Sigmoid colon (tissue), 4 donors: Measurements from ENCODE around the gene NHLRC4.

Experiments used
- POLR2AphosphoS5 ChIP-seq, 4 donors: sonication (generic); formaldehyde crosslinking; IDR thresholded peaks; one replicate each; pipeline ENCODE4 v1.6.1; 2017; ENCODE audit warnings: antibody characterized with exemption in 4 of 4
- TF ChIP-seq, protein P1 (sequence below), 4 experiments: fragments of 450-650 bp in 3 of 4; fragments of 200-600 bp in 1 of 4; IDR thresholded peaks; one replicate each; pipeline ENCODE4 v1.5.1; 2016 to 2019; ENCODE audit warnings: antibody characterized with exemption in 4 of 4, mild to moderate bottlenecking in 3 of 4, moderate library complexity in 2 of 4

DNA sequence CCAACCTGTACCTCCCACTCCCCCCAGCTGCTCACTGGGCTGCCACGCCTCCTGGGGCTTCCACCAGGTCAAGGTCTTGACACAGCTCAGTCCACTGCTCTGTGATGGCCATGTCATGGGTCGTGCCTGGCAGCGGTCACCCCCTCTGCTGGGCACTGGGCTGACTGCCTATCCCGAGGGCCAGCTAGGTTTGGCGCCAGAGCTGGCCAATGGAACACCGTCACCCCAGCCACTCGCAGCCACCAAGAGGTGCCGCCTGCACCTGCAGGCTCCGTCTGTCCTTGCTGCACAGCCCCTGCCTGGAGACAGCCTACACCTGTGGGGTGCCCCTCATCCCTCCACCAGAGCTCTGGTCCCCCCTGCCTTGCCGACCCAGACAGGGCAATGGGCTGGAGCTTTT, 18.5 kb downstream of the NHLRC4 start:
- peak in 1 of 4 donors; percentile 32 for TF ChIP-seq POLR2AphosphoS5 (IDR thresholded peaks at IDR 0.05)
- TF ChIP-seq, protein P1, sequence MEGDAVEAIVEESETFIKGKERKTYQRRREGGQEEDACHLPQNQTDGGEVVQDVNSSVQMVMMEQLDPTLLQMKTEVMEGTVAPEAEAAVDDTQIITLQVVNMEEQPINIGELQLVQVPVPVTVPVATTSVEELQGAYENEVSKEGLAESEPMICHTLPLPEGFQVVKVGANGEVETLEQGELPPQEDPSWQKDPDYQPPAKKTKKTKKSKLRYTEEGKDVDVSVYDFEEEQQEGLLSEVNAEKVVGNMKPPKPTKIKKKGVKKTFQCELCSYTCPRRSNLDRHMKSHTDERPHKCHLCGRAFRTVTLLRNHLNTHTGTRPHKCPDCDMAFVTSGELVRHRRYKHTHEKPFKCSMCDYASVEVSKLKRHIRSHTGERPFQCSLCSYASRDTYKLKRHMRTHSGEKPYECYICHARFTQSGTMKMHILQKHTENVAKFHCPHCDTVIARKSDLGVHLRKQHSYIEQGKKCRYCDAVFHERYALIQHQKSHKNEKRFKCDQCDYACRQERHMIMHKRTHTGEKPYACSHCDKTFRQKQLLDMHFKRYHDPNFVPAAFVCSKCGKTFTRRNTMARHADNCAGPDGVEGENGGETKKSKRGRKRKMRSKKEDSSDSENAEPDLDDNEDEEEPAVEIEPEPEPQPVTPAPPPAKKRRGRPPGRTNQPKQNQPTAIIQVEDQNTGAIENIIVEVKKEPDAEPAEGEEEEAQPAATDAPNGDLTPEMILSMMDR (IDR thresholded peaks at IDR 0.05), result no peak
